Measurements from ENCODE around the gene SRRM1.
A peak's percentile ranks its signal among the peaks of the same experiment; 100 is the strongest.

Gene SRRM1, protein sequence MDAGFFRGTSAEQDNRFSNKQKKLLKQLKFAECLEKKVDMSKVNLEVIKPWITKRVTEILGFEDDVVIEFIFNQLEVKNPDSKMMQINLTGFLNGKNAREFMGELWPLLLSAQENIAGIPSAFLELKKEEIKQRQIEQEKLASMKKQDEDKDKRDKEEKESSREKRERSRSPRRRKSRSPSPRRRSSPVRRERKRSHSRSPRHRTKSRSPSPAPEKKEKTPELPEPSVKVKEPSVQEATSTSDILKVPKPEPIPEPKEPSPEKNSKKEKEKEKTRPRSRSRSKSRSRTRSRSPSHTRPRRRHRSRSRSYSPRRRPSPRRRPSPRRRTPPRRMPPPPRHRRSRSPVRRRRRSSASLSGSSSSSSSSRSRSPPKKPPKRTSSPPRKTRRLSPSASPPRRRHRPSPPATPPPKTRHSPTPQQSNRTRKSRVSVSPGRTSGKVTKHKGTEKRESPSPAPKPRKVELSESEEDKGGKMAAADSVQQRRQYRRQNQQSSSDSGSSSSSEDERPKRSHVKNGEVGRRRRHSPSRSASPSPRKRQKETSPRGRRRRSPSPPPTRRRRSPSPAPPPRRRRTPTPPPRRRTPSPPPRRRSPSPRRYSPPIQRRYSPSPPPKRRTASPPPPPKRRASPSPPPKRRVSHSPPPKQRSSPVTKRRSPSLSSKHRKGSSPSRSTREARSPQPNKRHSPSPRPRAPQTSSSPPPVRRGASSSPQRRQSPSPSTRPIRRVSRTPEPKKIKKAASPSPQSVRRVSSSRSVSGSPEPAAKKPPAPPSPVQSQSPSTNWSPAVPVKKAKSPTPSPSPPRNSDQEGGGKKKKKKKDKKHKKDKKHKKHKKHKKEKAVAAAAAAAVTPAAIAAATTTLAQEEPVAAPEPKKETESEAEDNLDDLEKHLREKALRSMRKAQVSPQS

GRCh38 chr1:24642481-24643362 lies at the start of gene SRRM1:
Gene SRRM1 (plus strand): TSS chr1:24643302. CDS start chr1:24643327, 25 bp downstream.
- no peaks in the 10 kb centered on the region for H3K9me3 ChIP-seq
- peak within 1 kb of the TSS; percentile 88 for H3K27ac ChIP-seq
- H3K36me3 ChIP-seq = peaks cover 23% of the 10 kb centered on the region
- H3K27me3 ChIP-seq = no peaks in the 10 kb centered on the region
- peak within 1 kb of the TSS; percentile 94 to 96 for H3K4me3 ChIP-seq (ENCODE audit: low read depth in 1 of 2, low read length in 1 of 2)
- TF ChIP-seq CTCF (IDR thresholded peaks at IDR 0.05) = no peak
- H3K4me1 ChIP-seq (ENCODE audit: control insufficient read depth in 1 of 2, insufficient read depth in 1 of 2, low read depth in 1 of 2, low read length in 1 of 2) = peaks cover 21 to 29% of the 10 kb centered on the region in 2 experiments

GRCh38 chr1:24594328-24594598 lies 48.8 kb upstream of the SRRM1 start:
- Histone ChIP-seq H3K9me3 (no peaks in the 10 kb centered on the region), H3K27me3 (no peaks in the 10 kb centered on the region), H3K4me3 (ENCODE audit: low read depth in 1 of 2, low read length in 1 of 2) (no peak overlapping the region), H3K36me3 (no peaks in the 10 kb centered on the region), H3K27ac (no peak overlapping the region), H3K4me1 (ENCODE audit: control insufficient read depth in 1 of 2, insufficient read depth in 1 of 2, low read depth in 1 of 2, low read length in 1 of 2) (no peaks in the 10 kb centered on the region)
- no peak for TF ChIP-seq CTCF (IDR thresholded peaks at IDR 0.05)

GRCh38 chr1:24596401-24596880 lies 46.7 kb upstream of the SRRM1 start:
- peaks cover 3% of the 10 kb centered on the region for H3K27me3 ChIP-seq
- no peaks in the 10 kb centered on the region for H3K4me1 ChIP-seq (ENCODE audit: control insufficient read depth in 1 of 2, insufficient read depth in 1 of 2, low read depth in 1 of 2, low read length in 1 of 2)
- H3K27ac ChIP-seq = no peak overlapping the region

GRCh38 chr1:24599265-24599664 lies 43.8 kb upstream of the SRRM1 start:
- no peaks in the 10 kb centered on the region for H3K36me3 ChIP-seq
- no peaks in the 10 kb centered on the region for H3K4me1 ChIP-seq (ENCODE audit: control insufficient read depth in 1 of 2, insufficient read depth in 1 of 2, low read depth in 1 of 2, low read length in 1 of 2)
- H3K4me3 ChIP-seq (ENCODE audit: low read depth in 1 of 2, low read length in 1 of 2) = no peak overlapping the region
- no peaks in the 10 kb centered on the region for H3K9me3 ChIP-seq
- no peak overlapping the region for H3K27ac ChIP-seq
- peaks cover 3% of the 10 kb centered on the region for H3K27me3 ChIP-seq
- TF ChIP-seq CTCF (IDR thresholded peaks at IDR 0.05) = no peak

More at GRCh38 chr1:24596401-24596880, 46.7 kb upstream of the SRRM1 start:
- TF ChIP-seq CTCF (IDR thresholded peaks at IDR 0.05) = no peak
- no peaks in the 10 kb centered on the region for H3K36me3 ChIP-seq
- no peak overlapping the region for H3K4me3 ChIP-seq (ENCODE audit: low read depth in 1 of 2, low read length in 1 of 2)
- no peaks in the 10 kb centered on the region for H3K9me3 ChIP-seq

- H3K9me3 ChIP-seq = no peaks in the 10 kb centered on the region
- peaks cover 3% of the 10 kb centered on the region for H3K27me3 ChIP-seq
- no peak overlapping the region for H3K4me3 ChIP-seq (ENCODE audit: low read depth in 1 of 2, low read length in 1 of 2)
- no peak for TF ChIP-seq CTCF (IDR thresholded peaks at IDR 0.05)
- no peaks in the 10 kb centered on the region for H3K36me3 ChIP-seq
- H3K4me1 ChIP-seq (ENCODE audit: control insufficient read depth in 1 of 2, insufficient read depth in 1 of 2, low read depth in 1 of 2, low read length in 1 of 2) = no peaks in the 10 kb centered on the region
- H3K27ac ChIP-seq = no peak overlapping the region
Measured at GRCh38 chr1:24600551-24600950, 42.6 kb upstream of the SRRM1 start.

Measured in neutrophil (primary cell).